HepG2 (cell line): ENCODE data around the gene ACSL3. TPM values are rescaled to one million over a fixed set of nuclear protein-coding genes. Genes with fewer than 3 reads are reported as not detected.
"Not testable (repeated sequence)": the region's sequence is repeated elsewhere in the genome, so short reads cannot be mapped to it uniquely, and the experiment has no call there.

Experiments
- ATAC-seq: fragments of 200-7000 bp; cut with Tn5 transposase; 3 replicates; pipeline ENCODE4 v1.9.1; 2020; ENCODE audit warnings: mild to moderate bottlenecking, moderate library complexity
- BruUV-seq: library from RNA; stranded (reverse); fragments of 400-500 nt; replicated peaks from 2 replicates; lab custom pipeline; 2021; lab: Mats Ljungman, UMichigan
- CTCF ChIA-PET: fragments of 300-600 bp; formaldehyde crosslinking; extraction: SDS; loops from one replicate; lab custom pipeline; 2021; ENCODE audit warnings: low total read pairs, inconsistent platforms, low intra/inter-chr PET ratio; lab: Yijun Ruan, JAX
- POLR2A ChIA-PET: fragments of 350-600 bp; sonication (Branson Sonifier 250); formaldehyde crosslinking; loops from one replicate; lab custom pipeline; 2020; ENCODE audit warnings: antibody characterized with exemption, inconsistent platforms; lab: Yijun Ruan, JAX
- DNase-seq: peaks from one replicate; pipeline ENCODE4 v3.0.0-alpha.2; 2015; ENCODE audit warnings: low spot score
- FAIRE-seq: peaks from 3 replicates; lab custom pipeline; 2011; peaks lifted over from hg19 to GRCh38; lab: Jason Lieb, UNC
- H2AFZ ChIP-seq: one replicate; pipeline ENCODE4 v1.6.1; 2011; ENCODE audit warnings: low read length, inconsistent platforms
- H3K27ac ChIP-seq: fragments of 300-600 bp; 3 replicates; pipeline ENCODE4 v1.8.0; 2011; ENCODE audit warnings: mixed run types, mild to moderate bottlenecking, mixed read lengths, low read length, inconsistent platforms; ENCODE audit not compliant: insufficient read depth; ENCODE audit errors: extremely low read length
- H3K27me3 ChIP-seq, 2 experiments: fragments of 200-600 bp in 1 of 2; 2 replicates in 1 of 2; 3 replicates in 1 of 2; pipeline versions ENCODE4 v1.6.0 to v1.8.0; 2011; ENCODE audit warnings: low read length in 2 of 2, mild to moderate bottlenecking in 2 of 2, moderate library complexity in 2 of 2, inconsistent platforms in 1 of 2; ENCODE audit not compliant: insufficient read depth in 2 of 2, control insufficient read depth in 1 of 2
- H3K36me3 ChIP-seq, 2 experiments: fragments of 200-600 bp in 1 of 2; replicated peaks in 1 of 2; 2 replicates in 1 of 2; 3 replicates in 1 of 2; pipeline versions ENCODE4 v1.5.1 to v1.8.0; 2011; ENCODE audit warnings: low read length in 2 of 2, inconsistent platforms in 1 of 2; ENCODE audit not compliant: insufficient read depth in 2 of 2, control insufficient read depth in 1 of 2
- H3K4me1 ChIP-seq: 2 replicates; pipeline ENCODE4 v1.5.1; 2012; ENCODE audit warnings: low read length, inconsistent platforms; ENCODE audit not compliant: insufficient read depth
- H3K4me2 ChIP-seq: 2 replicates; pipeline ENCODE4 v1.6.0; 2011; ENCODE audit warnings: low read depth, low read length, inconsistent platforms
- H3K4me3 ChIP-seq, 3 experiments: fragments of 200-600 bp in 1 of 3; sonication (generic), shearing (Covaris generic) in 1 of 3; replicated peaks in 1 of 3; 2 replicates each; pipeline ENCODE4 v1.5.1; 2011 to 2016; ENCODE audit warnings: low read length in 3 of 3, inconsistent platforms in 2 of 3, low read depth in 2 of 3, mild to moderate bottlenecking in 2 of 3, control low read depth in 1 of 3, mixed read lengths in 1 of 3; ENCODE audit not compliant: insufficient read depth in 1 of 3
- H3K79me2 ChIP-seq: one replicate; pipeline ENCODE4 v1.6.1; 2011; ENCODE audit warnings: low read length, inconsistent platforms; ENCODE audit not compliant: insufficient read depth
- H3K9ac ChIP-seq: 2 replicates; pipeline ENCODE4 v1.6.0; 2011; ENCODE audit warnings: mild to moderate bottlenecking, low read depth, low read length, inconsistent platforms; ENCODE audit not compliant: insufficient read depth
- H3K9me3 ChIP-seq: 2 replicates; pipeline ENCODE4 v1.5.1; 2012; ENCODE audit warnings: mild to moderate bottlenecking, low read length
- H4K20me1 ChIP-seq: 2 replicates; pipeline ENCODE4 v1.6.0; 2011; ENCODE audit warnings: inconsistent platforms, mild to moderate bottlenecking, low read length, moderate library complexity; ENCODE audit not compliant: insufficient read depth
- HDAC1 ChIP-seq: sonication (generic); formaldehyde crosslinking; IDR thresholded peaks from 2 replicates; pipeline ENCODE4 v1.5.1; 2020; ENCODE audit warnings: mild to moderate bottlenecking, missing genetic modification reagents
- HNRNPK ChIP-seq: fragments of 200-400 bp; formaldehyde crosslinking; IDR thresholded peaks from 2 replicates; pipeline ENCODE4 v1.6.1; 2018; ENCODE audit warnings: low read length, low read depth, moderate library complexity, mild to moderate bottlenecking; ENCODE audit not compliant: poor library complexity, severe bottlenecking
- MED1 ChIP-seq: sonication (generic); formaldehyde crosslinking; IDR thresholded peaks from 2 replicates; pipeline ENCODE4 v1.4.0; 2020; ENCODE audit warnings: missing genetic modification reagents
- MEIS2 ChIP-seq: sonication (generic); formaldehyde crosslinking; IDR thresholded peaks from 2 replicates; pipeline ENCODE4 v1.9.0; 2021; ENCODE audit warnings: mild to moderate bottlenecking, missing genetic modification reagents
- POLR2G ChIP-seq: fragments of 200-400 bp; formaldehyde crosslinking; IDR thresholded peaks from 2 replicates; pipeline ENCODE4 v1.6.1; 2018; ENCODE audit warnings: mild to moderate bottlenecking, low read depth, low read length, moderate library complexity
- RBFOX2 ChIP-seq: fragments of 200-400 bp; formaldehyde crosslinking; IDR thresholded peaks from 2 replicates; pipeline ENCODE4 v1.6.1; 2017; ENCODE audit warnings: low read depth, mild to moderate bottlenecking, low read length
- SUZ12 ChIP-seq: fragments of 150-350 bp; IDR thresholded peaks from 2 replicates; pipeline ENCODE4 v1.6.1; 2014; ENCODE audit warnings: low read depth, low read length
- THYN1 ChIP-seq: sonication (generic); formaldehyde crosslinking; IDR thresholded peaks from 2 replicates; pipeline ENCODE4 v1.8.1; 2023; ENCODE audit warnings: low read depth, mild to moderate bottlenecking, moderate library complexity, missing genetic modification reagents, borderline replicate concordance
- ZBTB38 ChIP-seq: sonication (generic); formaldehyde crosslinking; IDR thresholded peaks from 2 replicates; pipeline ENCODE4 v1.5.1; 2020; ENCODE audit warnings: mild to moderate bottlenecking, missing genetic modification reagents
- ZNF280D ChIP-seq: sonication (generic); formaldehyde crosslinking; IDR thresholded peaks from 2 replicates; pipeline ENCODE4 v1.5.1; 2020; ENCODE audit warnings: mild to moderate bottlenecking, missing genetic modification reagents
- ZNF362 ChIP-seq: sonication (generic); formaldehyde crosslinking; IDR thresholded peaks from 2 replicates; pipeline ENCODE4 v1.4.0; 2020; ENCODE audit warnings: missing genetic modification reagents, mild to moderate bottlenecking, borderline replicate concordance
- ZNF644 ChIP-seq: IDR thresholded peaks from 2 replicates; pipeline ENCODE4 v1.6.1; 2016; ENCODE audit warnings: low read depth
- WGBS: methylation state at CpG from one replicate; pipeline ENCODE4 v1.1.6; 2017; ENCODE audit warnings: low lambda C conversion rate; 5-methylcytosine and 5-hydroxymethylcytosine counted together
- in situ Hi-C: cut with HindIII; loops from 2 replicates; pipeline ENCODE4 v1.10.0; 2017; ENCODE audit warnings: low pct_unique_long_range_greater_than_20kb; ENCODE audit not compliant: extremely low pct_ligation_motif_present
- intact Hi-C: fragments of 100-400 bp; cut with micrococcal nuclease; formaldehyde crosslinking; loops from one replicate; pipeline ENCODE4 v1.10.0; 2022; ENCODE audit not compliant: unreplicated experiment
- polyA plus RNA-seq, 8 experiments: library from polyadenylated mRNA; depleted of rRNA in 3 of 8; stranded (reverse) in 7 of 8; unstranded in 1 of 8; fragments of >200 nt; fragmentation: Illumina TruSeq in 4 of 8; extraction: Trizol in 4 of 8; gene quantifications; 2 replicates each; pipeline versions ENCODE4 v1.2.1 to v1.2.3, GENCODE V29; 2011 to 2016; ENCODE audit warnings: low read depth in 4 of 8, missing spikeins in 1 of 8, mixed read lengths in 1 of 8; ENCODE audit not compliant: insufficient read depth in 1 of 8
- total RNA-seq, 5 experiments: library from RNA; depleted of rRNA; stranded (reverse); fragments of >200 nt; fragmentation: Illumina TruSeq; extraction: Trizol; gene quantifications; 2 replicates each; pipeline ENCODE4 v1.2.3, GENCODE V29; 2016; ENCODE audit warnings: low read depth in 1 of 5

ACSL3 gene
- total and polyA plus RNA-seq, 2 of the 13 experiments (the other 11 are each of a cell fraction or from before 2014, with no cell fraction given) = 305 to 365 TPM

GRCh38 chr2:222866358-222866960 is 5.6 kb downstream of the ACSL3 start (continued):
- TF ChIP-seq POLR2G (peak; percentile 40; the same call in 1 of the 2 replicates), MED1 (CRISPR knock-in tag) (peak; percentile 37; the same call in 1 of the 2 replicates)

- peaks cover 99% of the 10 kb centered on the region for H3K79me2 ChIP-seq
- peak overlapping the region; percentile 48 for H3K4me2 ChIP-seq
- TF ChIP-seq THYN1 (0 out of 2 replicates have a peak, but pooled peaks have one; percentile 5), ZBTB38 (CRISPR knock-in tag) (0 out of 2 replicates have a peak, but pooled peaks have one; percentile 32)
- H3K27ac ChIP-seq, H3K36me3 ChIP-seq, H3K9ac ChIP-seq, FAIRE-seq, ATAC-seq, intact Hi-C loops, in situ Hi-C loops, DNase-seq, H2AFZ ChIP-seq, CTCF ChIA-PET, H3K4me3 ChIP-seq, H3K27me3 ChIP-seq, POLR2A ChIA-PET, BruUV-seq, H3K9me3 ChIP-seq: not testable (repeated sequence)
- WGBS = 94% methylated on average over 8 of the region's 8 CpGs
- peaks cover 90% of the 10 kb centered on the region for H3K4me1 ChIP-seq
- H4K20me1 ChIP-seq = peaks cover 99% of the 10 kb centered on the region
Measured at GRCh38 chr2:222868560-222869251, 7.9 kb downstream of the ACSL3 start.

- ATAC-seq (no peak), FAIRE-seq (no peak), DNase-seq (no peak)
- TSS peak; percentile 0 for BruUV-seq
- peaks cover 99% of the 10 kb centered on the region for H4K20me1 ChIP-seq
- H3K4me1 ChIP-seq = peaks cover 89% of the 10 kb centered on the region
- no peak overlapping the region for H2AFZ ChIP-seq
- no peaks in the 10 kb centered on the region for H3K27me3 ChIP-seq
- H3K4me2 ChIP-seq = peak overlapping the region; percentile 48
- H3K9me3 ChIP-seq = no peaks in the 10 kb centered on the region
- no peak overlapping the region for H3K4me3 ChIP-seq
- ChIA-PET CTCF (no interaction called here), POLR2A (no interaction called here)
- H3K27ac ChIP-seq = no peak overlapping the region
- H3K36me3 ChIP-seq = no peaks in the 10 kb centered on the region; a peak in 1 of 5 replicates
- no peak overlapping the region for H3K9ac ChIP-seq
- peaks cover 99% of the 10 kb centered on the region for H3K79me2 ChIP-seq
- in situ Hi-C loops (no loop called here), intact Hi-C loops (no loop called here)
- TF ChIP-seq ZNF362 (CRISPR knock-in tag) = no peak
- no peak for TF ChIP-seq MEIS2 (CRISPR knock-in tag)
- no peak for TF ChIP-seq POLR2G
- no peak for TF ChIP-seq HNRNPK
- no peak for TF ChIP-seq ZNF644 (CRISPR knock-in tag)
- no peak for TF ChIP-seq SUZ12
- TF ChIP-seq ZNF280D (CRISPR knock-in tag) = no peak
- TF ChIP-seq RBFOX2 = no peak
- no peak for TF ChIP-seq HDAC1 (CRISPR knock-in tag)
Measured at GRCh38 chr2:222869252-222869560, 8.4 kb downstream of the ACSL3 start.
